ENCODE data around the gene EFCAB5.
"Not testable (repeated sequence)": the region's sequence is repeated elsewhere in the genome, so short reads cannot be mapped to it uniquely, and the experiment has no call there.

EFCAB5 gene

GRCh38 chr17:30021708-30022317, 80.4 kb downstream of the EFCAB5 start:
- DNase-seq: peak; percentile 3

GRCh38 chr17:30025325-30025724, 83.9 kb downstream of the EFCAB5 start:
- DNase-seq: not testable (repeated sequence)

DNA sequence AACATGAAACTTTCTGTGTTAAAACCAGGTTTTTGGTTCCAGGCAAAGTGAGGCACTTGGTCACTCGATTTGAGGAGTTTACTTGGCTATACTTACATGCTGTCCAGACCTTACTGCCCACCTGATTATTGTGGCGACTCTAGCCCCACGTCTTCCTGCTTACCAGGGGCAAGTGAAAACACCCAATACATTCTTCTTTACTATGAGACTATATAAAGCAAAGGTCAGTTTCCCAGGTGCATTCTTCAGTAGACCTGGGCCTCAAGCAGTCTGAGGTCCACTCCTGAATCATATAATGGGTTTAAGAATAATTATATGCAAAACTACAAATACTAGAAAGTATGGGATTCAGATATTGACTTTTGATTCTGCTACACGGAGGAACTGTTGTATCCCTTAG, 86.2 kb downstream of the EFCAB5 start:
- no peak for DNase-seq

- DNase-seq: no peak
Measured at GRCh38 chr17:30031214-30031869, 89.9 kb downstream of the EFCAB5 start.

GRCh38 chr17:30035369-30035768, 93.9 kb downstream of the EFCAB5 start:
- DNase-seq: no peak

DNA sequence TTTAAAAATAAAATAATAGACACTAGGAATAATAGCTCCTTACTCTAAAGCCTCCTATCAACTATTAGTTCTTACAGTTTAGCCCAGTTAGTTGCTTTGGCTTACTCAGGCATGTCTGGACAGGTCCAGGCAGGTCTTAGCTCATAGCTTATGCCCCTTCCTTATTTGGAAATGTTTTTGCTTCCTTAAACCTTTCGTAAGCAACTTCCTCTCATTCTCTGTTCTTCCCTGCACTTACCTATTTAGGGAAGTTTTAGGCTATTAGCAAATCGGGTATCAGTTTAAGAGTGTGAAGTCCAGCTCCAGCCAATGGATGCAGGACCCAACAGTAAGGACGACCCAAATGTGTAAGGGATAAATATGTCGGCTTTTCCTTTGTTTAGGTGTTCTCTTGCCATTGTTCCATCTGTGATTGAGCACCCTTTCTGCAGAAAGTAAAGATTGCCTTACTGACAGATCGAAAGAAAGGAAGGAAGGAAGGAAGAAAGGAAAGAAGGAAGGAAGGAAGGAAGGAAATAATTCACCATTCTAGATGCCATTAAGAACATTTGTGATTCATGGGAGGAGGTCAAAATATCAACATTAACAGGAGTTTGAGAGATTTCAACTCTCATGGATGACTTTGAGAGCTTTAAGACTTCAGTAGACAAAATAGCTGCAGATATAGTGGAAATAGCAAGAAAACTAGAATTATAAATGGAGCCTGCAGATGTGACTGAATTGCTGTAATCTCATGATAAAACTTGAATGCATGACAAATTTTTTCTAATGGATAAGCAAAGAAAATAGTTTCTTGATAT, 99.5 kb downstream of the EFCAB5 start:
- DNase-seq: not testable (repeated sequence)

DNA sequence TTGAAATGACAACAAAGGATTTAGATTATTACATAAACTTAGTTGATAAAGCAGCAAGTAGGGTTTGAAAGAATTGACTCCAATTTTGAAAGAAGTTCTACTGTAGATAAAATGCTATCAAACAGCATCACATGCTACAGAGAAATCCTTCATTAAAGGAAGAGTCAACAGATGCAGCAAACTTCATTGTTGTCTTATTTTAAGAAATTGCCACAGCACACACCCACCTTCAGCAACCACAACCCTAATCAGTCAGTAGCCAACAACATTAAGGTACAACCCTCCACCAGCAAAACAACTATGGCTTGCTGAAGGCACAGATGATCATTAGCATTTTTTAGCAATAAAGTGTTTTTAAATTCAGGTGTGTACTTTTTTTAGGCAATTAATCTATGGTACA, 100.1 kb downstream of the EFCAB5 start:
- no peak for DNase-seq

DNA sequence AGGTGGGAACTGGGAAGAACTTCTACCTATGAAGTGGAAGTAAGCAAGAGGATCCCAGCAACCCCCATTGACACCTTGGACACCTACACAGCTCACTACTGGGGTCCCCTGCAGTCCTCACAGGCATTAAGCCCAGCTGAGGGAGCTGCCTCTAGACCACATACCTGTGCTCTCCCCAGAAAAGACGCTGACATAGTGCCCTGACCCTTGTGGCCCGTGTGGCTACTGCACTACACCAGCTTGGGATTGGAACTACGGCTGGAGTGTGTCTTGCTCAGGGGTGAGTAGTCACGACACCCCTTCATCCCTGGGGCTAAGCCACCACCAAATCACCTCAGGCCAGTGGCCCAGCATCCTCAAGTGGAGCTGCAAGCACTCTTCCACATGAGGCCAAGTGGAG, 120.9 kb downstream of the EFCAB5 start:
- no peak for DNase-seq

DNA sequence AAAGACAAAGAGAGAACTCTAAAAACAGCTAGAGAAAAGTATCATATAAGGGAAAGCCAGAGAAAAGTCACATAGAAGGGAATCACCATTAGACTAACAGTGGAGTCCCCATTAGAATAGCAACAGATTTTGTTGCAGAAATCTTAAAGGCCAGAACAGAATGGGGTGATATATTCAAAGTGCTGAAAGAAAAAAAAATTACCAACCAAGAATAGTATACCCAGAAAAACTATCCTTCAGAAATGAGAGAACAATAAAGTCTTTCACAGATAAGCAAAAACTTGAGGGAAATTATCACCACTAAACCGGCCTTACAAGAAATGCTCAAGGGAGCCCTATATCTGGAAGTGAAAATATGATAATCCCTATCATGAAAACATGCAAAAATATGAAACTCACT, 123.3 kb downstream of the EFCAB5 start:
- DNase-seq: no peak

DNA sequence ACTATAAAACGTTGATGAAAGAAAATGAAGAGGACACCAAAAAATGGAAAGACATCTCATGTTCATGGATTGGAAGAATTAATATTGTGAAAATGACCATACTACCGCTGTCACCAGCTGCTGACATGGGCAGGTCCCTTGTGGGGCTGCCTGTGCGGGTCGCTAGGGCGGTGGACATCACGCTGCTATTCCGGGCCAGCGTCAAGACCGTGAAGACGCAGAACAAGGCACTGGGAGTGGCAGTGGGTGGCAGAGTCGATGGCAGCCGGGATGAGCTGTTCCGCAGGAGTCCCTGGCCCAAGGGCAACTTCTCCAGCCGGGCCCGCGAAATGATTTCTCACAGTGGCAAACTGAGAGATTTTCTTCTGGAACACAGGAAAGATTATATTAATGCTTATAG, 127.0 kb downstream of the EFCAB5 start:
- no peak for DNase-seq

GRCh38 chr17:30074254-30074653, 132.8 kb downstream of the EFCAB5 start:
- no peak for DNase-seq

- DNase-seq: no peak
Measured at GRCh38 chr17:30074730-30075129, 133.3 kb downstream of the EFCAB5 start.

DNA sequence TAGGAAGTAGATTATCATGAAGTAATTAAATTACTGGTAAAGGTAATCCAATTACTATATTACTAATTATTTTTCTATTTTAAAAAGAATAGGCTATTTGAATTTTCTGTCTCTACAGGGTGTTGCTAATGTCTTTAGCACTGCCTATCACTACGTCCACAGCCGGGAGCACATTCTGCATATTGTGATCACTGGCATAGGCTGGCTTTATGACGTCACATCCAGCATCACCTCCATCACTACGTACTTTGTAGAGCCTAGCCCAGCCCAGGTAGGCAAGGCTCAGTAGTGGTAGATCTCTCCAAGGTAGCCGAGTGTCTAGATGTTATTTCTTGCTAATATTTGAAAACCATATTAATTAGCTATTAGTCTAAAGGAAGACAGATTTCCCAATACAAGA, 141.3 kb downstream of the EFCAB5 start:
- no peak for DNase-seq

DNA sequence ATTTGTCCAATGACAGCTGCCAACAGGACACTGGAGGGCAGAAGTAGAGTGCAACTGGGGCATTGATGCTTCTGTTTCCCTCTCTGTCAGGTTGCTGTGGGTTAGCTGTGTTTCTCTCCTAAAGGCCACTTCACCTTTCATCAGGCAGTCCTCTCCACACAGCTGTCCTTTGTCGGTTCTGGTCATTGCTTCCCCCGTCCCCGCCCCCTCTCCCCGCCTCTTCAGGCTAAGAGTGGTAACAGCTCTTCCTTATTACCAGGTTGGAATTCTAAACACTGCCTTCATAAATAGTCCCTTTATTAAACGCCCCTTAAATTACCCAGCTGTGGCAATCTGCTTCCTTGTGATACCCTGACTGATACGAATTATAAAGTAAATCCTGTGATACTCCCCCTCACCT, 143.4 kb downstream of the EFCAB5 start:
- DNase-seq: no peak

GRCh38 chr17:30086896-30087295, 145.5 kb downstream of the EFCAB5 start:
- no peak for DNase-seq

DNA sequence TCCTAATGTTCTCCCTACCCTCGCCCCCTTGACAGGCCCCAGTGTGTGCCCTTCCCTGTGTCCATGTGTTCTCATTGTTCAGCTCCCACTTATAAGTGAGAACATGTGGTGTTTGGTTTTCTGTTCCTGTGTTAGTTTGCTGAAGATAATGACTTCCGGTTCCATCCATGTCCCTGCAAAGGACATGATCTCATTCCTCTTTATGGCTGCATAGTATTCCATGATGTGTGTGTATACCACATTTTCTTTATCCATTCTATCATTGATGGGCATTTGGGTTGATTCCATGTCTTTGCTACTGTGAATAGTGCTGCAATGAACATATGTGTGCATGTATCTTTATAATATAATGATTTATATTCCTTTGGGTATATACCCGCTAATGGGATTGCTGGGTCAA, 146.0 kb downstream of the EFCAB5 start:
- DNase-seq: not testable (repeated sequence)

DNA sequence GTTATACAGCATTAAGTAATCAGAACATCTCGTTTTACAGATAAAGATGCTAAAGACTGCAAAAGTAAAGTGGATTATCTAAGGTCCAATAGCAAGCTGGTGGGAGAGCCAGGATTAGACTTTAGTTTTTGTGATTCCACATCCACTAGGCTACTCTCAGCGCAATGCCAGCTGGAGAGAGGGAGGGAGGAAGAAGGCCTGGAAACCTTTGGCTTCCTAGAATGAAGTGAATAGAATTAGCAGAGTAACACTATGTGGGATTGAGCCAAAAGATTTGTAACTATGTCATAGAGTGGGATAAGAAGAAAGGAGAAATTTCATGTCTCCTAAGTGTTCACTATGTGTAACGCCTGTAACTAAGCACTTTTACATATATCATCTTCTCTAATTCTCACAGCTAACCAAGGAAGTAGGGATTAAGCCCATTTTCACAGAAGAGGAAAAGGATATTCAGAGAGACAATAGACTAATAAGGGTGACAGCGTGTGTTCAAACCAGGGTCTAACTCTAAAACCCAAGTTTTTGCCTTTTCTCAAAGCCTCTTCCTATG, 149.8 kb downstream of the EFCAB5 start:
- DNase-seq: no peak

DNA sequence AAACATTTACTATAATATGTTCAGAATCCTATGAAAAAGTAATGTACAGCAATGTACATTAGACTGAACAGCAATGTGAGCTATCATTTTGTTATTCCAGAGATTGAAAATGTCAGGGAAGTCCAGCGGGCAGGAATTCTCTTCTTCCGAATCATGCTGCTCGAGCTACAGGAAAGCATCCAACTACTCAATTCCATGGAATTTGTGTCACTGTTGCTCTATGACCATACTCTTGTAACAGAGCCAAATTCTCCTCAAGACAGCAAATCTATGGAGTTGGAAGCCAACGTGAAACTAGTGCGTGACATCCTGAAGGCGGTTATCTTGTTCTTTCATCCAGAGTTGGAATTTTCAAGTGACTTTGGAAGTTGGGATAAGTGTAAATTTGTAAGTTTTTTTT, 150.3 kb downstream of the EFCAB5 start:
- no peak for DNase-seq

DNA sequence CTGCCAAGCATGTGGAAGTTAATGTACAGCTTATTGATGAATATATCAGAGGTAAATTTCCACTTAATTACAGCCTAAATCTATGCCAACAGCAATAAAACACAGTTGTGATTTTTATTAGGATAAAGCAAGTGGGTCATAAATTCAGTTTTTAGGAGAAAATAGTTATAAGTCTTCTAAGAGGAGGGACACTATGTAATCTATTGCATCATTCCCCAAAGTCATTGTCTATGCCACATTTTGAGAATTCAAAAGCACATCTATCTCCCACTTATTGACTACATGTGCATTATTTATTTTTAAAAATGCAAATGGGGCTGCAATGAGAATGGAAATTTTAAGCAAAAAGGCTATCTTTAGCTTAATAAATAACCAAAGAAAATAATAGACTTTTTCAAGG, 151.5 kb downstream of the EFCAB5 start:
- DNase-seq: no peak

- DNase-seq: peak; percentile 2
Measured at GRCh38 chr17:30093463-30094147, 152.2 kb downstream of the EFCAB5 start.

DNA sequence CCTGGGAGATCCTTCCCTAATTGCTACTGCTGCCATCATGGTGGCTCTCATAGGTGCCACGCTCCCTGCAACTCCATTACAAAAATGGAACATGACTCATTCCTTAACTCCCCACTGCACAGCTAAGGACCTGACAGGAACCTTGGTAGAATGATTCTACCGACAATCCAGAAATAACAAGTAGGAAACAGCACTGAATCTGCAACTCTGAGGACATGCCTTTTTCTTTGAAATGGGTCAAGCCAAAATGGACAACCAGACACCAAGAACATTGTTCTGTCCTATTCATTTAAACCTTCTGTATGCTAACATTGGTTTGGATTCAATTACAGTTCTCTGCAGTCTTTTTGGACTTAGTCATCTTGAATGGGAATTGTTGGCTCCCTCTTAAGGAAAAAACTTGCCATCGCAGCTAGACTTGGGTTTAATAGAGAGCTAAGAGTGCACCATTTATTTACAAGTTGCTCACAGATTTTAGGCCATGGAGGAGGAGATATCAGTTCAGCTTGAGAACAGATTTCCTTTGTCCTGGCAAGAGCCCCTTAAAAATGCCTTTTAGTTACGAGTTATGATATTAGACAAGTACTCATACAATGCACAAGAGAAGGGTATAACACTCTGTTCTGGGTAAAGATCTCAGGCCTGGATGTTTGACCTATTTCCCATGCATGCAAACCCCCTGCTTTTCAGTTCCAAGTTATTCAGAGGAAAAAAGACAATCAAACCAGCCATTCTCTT, 154.2 kb downstream of the EFCAB5 start:
- DNase-seq: no peak

DNA sequence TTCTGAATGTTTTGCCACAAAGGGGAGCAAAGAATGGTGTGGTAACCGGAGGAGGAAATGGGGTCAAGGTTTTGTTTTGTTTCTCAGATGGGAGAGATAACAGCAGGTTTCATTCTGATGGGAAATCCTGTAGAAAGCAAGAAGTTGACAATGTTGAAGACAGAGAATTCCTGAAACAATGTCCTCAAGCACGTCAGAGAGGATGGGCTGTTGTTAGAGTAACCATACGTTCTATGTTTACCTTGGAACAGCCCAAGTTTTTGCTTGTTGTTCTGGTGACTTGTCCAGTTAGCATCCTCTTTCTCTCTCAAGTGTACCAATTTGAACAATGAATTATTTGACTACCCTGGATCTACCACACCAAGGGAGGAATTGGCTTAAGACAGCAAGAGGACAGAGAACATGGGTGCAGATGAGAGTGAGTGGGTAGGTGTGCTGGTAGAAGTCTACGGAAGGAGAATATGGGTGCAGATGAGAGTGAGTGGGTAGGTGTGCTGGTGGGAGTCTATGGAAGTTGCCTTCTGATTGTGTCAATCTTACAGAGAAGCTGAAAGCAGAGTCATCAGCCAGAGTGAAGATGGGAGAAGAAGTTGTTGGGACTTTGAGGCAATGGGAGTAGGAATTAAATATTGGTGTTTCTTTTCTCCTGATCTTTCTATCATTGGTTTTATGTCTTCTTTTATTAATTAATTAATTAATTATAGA, 160.4 kb downstream of the EFCAB5 start:
- no peak for DNase-seq
